CD14-positive monocyte (primary cell): ENCODE results near the gene SLC6A11. TPM values are rescaled to one million over a fixed set of nuclear protein-coding genes. Genes with fewer than 3 reads are reported as not detected.

Experiments used
- DNase-seq, 3 donors: peaks; one replicate each; pipeline ENCODE4 v3.0.0-alpha.2; 2011 to 2022
- H2AFZ ChIP-seq: 2 replicates; pipeline ENCODE4 v1.6.0; 2012; ENCODE audit warnings: mild to moderate bottlenecking, low read depth, low read length, inconsistent platforms; ENCODE audit not compliant: insufficient read depth, poor library complexity, severe bottlenecking
- H3K27ac ChIP-seq, 2 donors: 1 replicate in 1 of 2; 2 replicates in 1 of 2; pipeline ENCODE4 v1.5.1; 2012 to 2013; ENCODE audit warnings: low read length in 2 of 2, control low read depth in 1 of 2, inconsistent platforms in 1 of 2, low read depth in 1 of 2, mild to moderate bottlenecking in 1 of 2
- H3K27me3 ChIP-seq, 2 donors: one replicate each; pipeline versions ENCODE4 v1.6.0 to v1.6.1; 2011 to 2013; ENCODE audit warnings: low read length in 2 of 2; ENCODE audit not compliant: control insufficient read depth in 2 of 2, insufficient read depth in 2 of 2
- H3K36me3 ChIP-seq, 2 donors: replicated peaks in 1 of 2; 1 replicate in 1 of 2; 2 replicates in 1 of 2; pipeline versions ENCODE4 v1.5.1 to v1.6.1; 2012 to 2013; ENCODE audit warnings: low read length in 2 of 2, control low read depth in 1 of 2, inconsistent platforms in 1 of 2, mild to moderate bottlenecking in 1 of 2; ENCODE audit not compliant: insufficient read depth in 2 of 2, control insufficient read depth in 1 of 2
- H3K4me1 ChIP-seq, 2 donors: 1 replicate in 1 of 2; 2 replicates in 1 of 2; pipeline versions ENCODE4 v1.5.1 to v1.6.1; 2012 to 2013; ENCODE audit warnings: low read length in 2 of 2, control low read depth in 1 of 2, inconsistent platforms in 1 of 2, mild to moderate bottlenecking in 1 of 2, moderate library complexity in 1 of 2; ENCODE audit not compliant: insufficient read depth in 2 of 2, control insufficient read depth in 1 of 2
- H3K4me2 ChIP-seq: replicated peaks from 2 replicates; pipeline ENCODE3; 2012; ENCODE audit warnings: low read length, moderate library complexity, mild to moderate bottlenecking; ENCODE audit not compliant: poor library complexity, severe bottlenecking; ENCODE audit errors: extremely low read depth
- H3K4me3 ChIP-seq, 3 experiments: fragments of 200-600 bp in 1 of 3; sonication (generic) in 1 of 3; replicated peaks in 1 of 3; 1 replicate in 2 of 3; 2 replicates in 1 of 3; pipeline ENCODE4 v1.5.1; 2011 to 2013; ENCODE audit warnings: low read length in 3 of 3, mild to moderate bottlenecking in 3 of 3, control low read depth in 2 of 3, low read depth in 2 of 3, inconsistent platforms in 1 of 3, moderate library complexity in 1 of 3
- H3K79me2 ChIP-seq: 2 replicates; pipeline ENCODE4 v1.6.0; 2012; ENCODE audit warnings: mild to moderate bottlenecking, control low read depth, inconsistent platforms, low read length, moderate library complexity; ENCODE audit not compliant: insufficient read depth
- H3K9ac ChIP-seq: 2 replicates; pipeline ENCODE4 v1.6.0; 2017; ENCODE audit warnings: low read length, mild to moderate bottlenecking; ENCODE audit not compliant: insufficient read depth, poor library complexity, severe bottlenecking
- H3K9me3 ChIP-seq, 2 donors: replicated peaks in 1 of 2; 1 replicate in 1 of 2; 2 replicates in 1 of 2; pipeline versions ENCODE4 v1.5.1 to v1.6.1; 2012 to 2013; ENCODE audit warnings: low read length in 2 of 2, control low read depth in 1 of 2; ENCODE audit not compliant: control insufficient read depth in 1 of 2, insufficient read depth in 1 of 2
- H4K20me1 ChIP-seq: 2 replicates; pipeline ENCODE4 v1.6.0; 2012; ENCODE audit warnings: mild to moderate bottlenecking, low read length, control low read depth, moderate library complexity; ENCODE audit not compliant: insufficient read depth
- H3K27ac Mint-ChIP-seq, 7 donors: one replicate each; pipeline ENCODE4 v1.8.0; 2020; ENCODE audit warnings: mild to moderate bottlenecking in 7 of 7, mixed read lengths in 7 of 7, moderate library complexity in 6 of 7, inconsistent platforms in 2 of 7
- H3K27me3 Mint-ChIP-seq, 3 donors: one replicate each; pipeline ENCODE4 v1.8.0; 2021 to 2022; ENCODE audit warnings: low read depth in 3 of 3, mild to moderate bottlenecking in 3 of 3, mixed read lengths in 3 of 3, moderate library complexity in 3 of 3, inconsistent platforms in 1 of 3
- H3K36me3 Mint-ChIP-seq, 2 donors: one replicate each; pipeline ENCODE4 v1.8.0; 2020; ENCODE audit warnings: mixed read lengths in 2 of 2, inconsistent platforms in 1 of 2, mild to moderate bottlenecking in 1 of 2
- H3K4me1 Mint-ChIP-seq: one replicate; pipeline ENCODE4 v1.8.0; 2020; ENCODE audit warnings: mild to moderate bottlenecking, mixed read lengths
- H3K4me3 Mint-ChIP-seq, 2 donors: one replicate each; pipeline ENCODE4 v1.8.0; 2020; ENCODE audit warnings: mild to moderate bottlenecking in 2 of 2, mixed read lengths in 2 of 2, moderate library complexity in 1 of 2
- H3K9me3 Mint-ChIP-seq, 7 donors: one replicate each; pipeline ENCODE4 v1.8.0; 2020 to 2022; ENCODE audit warnings: mixed read lengths in 7 of 7, mild to moderate bottlenecking in 6 of 7, moderate library complexity in 6 of 7, inconsistent platforms in 2 of 7
- CTCF ChIP-seq: fragments of 200-600 bp; IDR thresholded peaks from one replicate; pipeline ENCODE4 v1.8.0; 2022; ENCODE audit warnings: antibody characterized with exemption, mild to moderate bottlenecking
- WGBS: methylation state at CpG from one replicate; pipeline ENCODE4 v1.1.5; 2013; ENCODE audit warnings: missing lambda C conversion rate; ENCODE audit not compliant: insufficient coverage; 5-methylcytosine and 5-hydroxymethylcytosine counted together
- intact Hi-C, 2 donors: fragments of 100-400 bp; cut with micrococcal nuclease; formaldehyde crosslinking; loops; one replicate each; pipeline versions ENCODE4 v1.15.0 to v1.15.1; 2023
- polyA plus RNA-seq, 3 donors: library from polyadenylated mRNA; depleted of rRNA in 1 of 3; unstranded in 2 of 3; stranded (reverse) in 1 of 3; fragments of 300-500 nt in 2 of 3; fragments of >200 nt in 1 of 3; fragmentation: Illumina TruSeq in 2 of 3; gene quantifications; 1 replicate in 2 of 3; 2 replicates in 1 of 3; pipeline ENCODE4 v1.2.3, GENCODE V29; 2012 to 2021

Gene SLC6A11
- polyA plus RNA-seq, 3 donors: not detected

GRCh38 chr3:10935846-10936631 is 120.0 kb downstream of the SLC6A11 start:
- H3K9me3 ChIP-seq: no peaks in the 10 kb centered on the region
- H4K20me1 ChIP-seq: no peaks in the 10 kb centered on the region
- H3K4me3 ChIP-seq: no peak overlapping the region
- intact Hi-C loops: no loop called here
- no peaks in the 10 kb centered on the region for H3K36me3 Mint-ChIP-seq
- H3K9me3 Mint-ChIP-seq: no peaks in the 10 kb centered on the region
- peak overlapping the region in 1 of 7 donors; percentile 22 for H3K27ac Mint-ChIP-seq
- H3K79me2 ChIP-seq: no peaks in the 10 kb centered on the region
- no peak overlapping the region for H3K27ac ChIP-seq
- H3K36me3 ChIP-seq: no peaks in the 10 kb centered on the region
- 85% methylated on average over 5 of the region's 9 CpGs for WGBS
- H3K4me1 ChIP-seq: no peaks in the 10 kb centered on the region
- no peak for TF ChIP-seq CTCF
- H3K27me3 ChIP-seq: no peaks in the 10 kb centered on the region
- no peaks in the 10 kb centered on the region for H3K4me1 Mint-ChIP-seq
- H2AFZ ChIP-seq: no peak overlapping the region
- no peak overlapping the region for H3K4me2 ChIP-seq
- no peak overlapping the region for H3K4me3 Mint-ChIP-seq
- H3K27me3 Mint-ChIP-seq: peaks cover 0 to 8% (median 7%) of the 10 kb centered on the region in 3 donors
- no peak for DNase-seq
- no peak overlapping the region for H3K9ac ChIP-seq

- no peaks in the 10 kb centered on the region for H4K20me1 ChIP-seq
- H3K36me3 ChIP-seq: no peaks in the 10 kb centered on the region
- H3K4me3 ChIP-seq: no peak overlapping the region
- TF ChIP-seq CTCF: no peak
- H3K9me3 ChIP-seq: no peaks in the 10 kb centered on the region
- H3K4me1 ChIP-seq: no peaks in the 10 kb centered on the region
- H3K4me2 ChIP-seq: no peak overlapping the region
- H3K36me3 Mint-ChIP-seq: no peaks in the 10 kb centered on the region
- no peaks in the 10 kb centered on the region for H3K9me3 Mint-ChIP-seq
- H3K4me3 Mint-ChIP-seq: no peak overlapping the region
- no peak overlapping the region for H3K27ac Mint-ChIP-seq
- H3K9ac ChIP-seq: no peak overlapping the region
- no peak overlapping the region for H2AFZ ChIP-seq
- no peak overlapping the region for H3K27ac ChIP-seq
- no peaks in the 10 kb centered on the region for H3K27me3 ChIP-seq
- intact Hi-C loops: no loop called here
- DNase-seq: no peak
- H3K79me2 ChIP-seq: no peaks in the 10 kb centered on the region
- peaks cover 0 to 8% (median 7%) of the 10 kb centered on the region in 3 donors for H3K27me3 Mint-ChIP-seq
- H3K4me1 Mint-ChIP-seq: no peaks in the 10 kb centered on the region
- 94% methylated on average over 3 of the region's 7 CpGs for WGBS
Observed at GRCh38 chr3:10936686-10937085, 120.7 kb downstream of the SLC6A11 start.
